Endometrial microvascular endothelial cells (primary cell): ENCODE results near the gene KLF17. TPM values are rescaled to one million over a fixed set of nuclear protein-coding genes. Genes with fewer than 3 reads are reported as not detected.

ENCODE experiments used
- in situ Hi-C: cut with HindIII; loops from 2 replicates; pipeline ENCODE4 v1.10.0; 2017; ENCODE audit warnings: low sequenced_read_pairs, low pct_unique_long_range_greater_than_20kb; ENCODE audit errors: inconsistent ontology term
- total RNA-seq: library from RNA; depleted of rRNA; stranded (reverse); fragments of >200 nt; gene quantifications from one replicate; pipeline ENCODE4 v1.2.3, GENCODE V29; 2015; ENCODE audit errors: inconsistent ontology term

KLF17 gene
- not detected for total RNA-seq

- in situ Hi-C loops: no loop called here
These were observed at the start of gene KLF17 for GRCh38 chr1:44118682-44119081. KLF17 (plus strand) TSS chr1:44118821; CDS start chr1:44118908, 87 bp downstream.

- in situ Hi-C loops: no loop called here
These were observed 47.2 kb upstream of the KLF17 start for GRCh38 chr1:44071461-44071860.

GRCh38 chr1:44072204-44072603 is 46.4 kb upstream of the KLF17 start:
- in situ Hi-C loops: no loop called here

- in situ Hi-C loops: no loop called here
These were observed 45.8 kb upstream of the KLF17 start for GRCh38 chr1:44072821-44073220.

GRCh38 chr1:44073528-44073927 is 45.1 kb upstream of the KLF17 start:
- in situ Hi-C loops: no loop called here

- in situ Hi-C loops: no loop called here
These were observed 44.2 kb upstream of the KLF17 start for GRCh38 chr1:44074415-44074814.

- in situ Hi-C loops: no loop called here
These were observed 42.6 kb upstream of the KLF17 start for GRCh38 chr1:44076066-44076465.

GRCh38 chr1:44077421-44077820 is 41.2 kb upstream of the KLF17 start:
- in situ Hi-C loops: no loop called here

GRCh38 chr1:44078104-44078503 is 40.5 kb upstream of the KLF17 start:
- in situ Hi-C loops: no loop called here

- in situ Hi-C loops: no loop called here
These were observed 39.1 kb upstream of the KLF17 start for GRCh38 chr1:44079566-44079965.

- in situ Hi-C loops: no loop called here
These were observed 33.5 kb upstream of the KLF17 start for GRCh38 chr1:44084998-44085675.

- in situ Hi-C loops: no loop called here
These were observed 31.7 kb upstream of the KLF17 start for GRCh38 chr1:44086692-44087474.

- in situ Hi-C loops: no loop called here
These were observed 29.1 kb upstream of the KLF17 start for GRCh38 chr1:44089371-44090048.

- in situ Hi-C loops: no loop called here
These were observed 28.0 kb upstream of the KLF17 start for GRCh38 chr1:44090429-44091252.

- in situ Hi-C loops: no loop called here
These were observed 24.6 kb upstream of the KLF17 start for GRCh38 chr1:44094047-44094446.

- in situ Hi-C loops: no loop called here
These were observed 18.3 kb upstream of the KLF17 start for GRCh38 chr1:44100183-44100868.

- in situ Hi-C loops: no loop called here
These were observed 17.3 kb upstream of the KLF17 start for GRCh38 chr1:44101328-44101727.

GRCh38 chr1:44103270-44104131 is 15.1 kb upstream of the KLF17 start:
- in situ Hi-C loops: no loop called here
